HG03196 (cell line): Measurements from ENCODE around the gene GTF3C1.
"Not testable (repeated sequence)": the region's sequence is repeated elsewhere in the genome, so short reads cannot be mapped to it uniquely, and the experiment has no call there.

Experiments used
- ATAC-seq: cut with Tn5 transposase; IDR thresholded peaks from one replicate; pipeline ENCODE4 v1.9.1; 2021; ENCODE audit not compliant: unreplicated experiment

GTF3C1 gene

GRCh38 chr16:27448532-27449433 is 100.9 kb downstream of the GTF3C1 start:
- ATAC-seq = no peak

DNA sequence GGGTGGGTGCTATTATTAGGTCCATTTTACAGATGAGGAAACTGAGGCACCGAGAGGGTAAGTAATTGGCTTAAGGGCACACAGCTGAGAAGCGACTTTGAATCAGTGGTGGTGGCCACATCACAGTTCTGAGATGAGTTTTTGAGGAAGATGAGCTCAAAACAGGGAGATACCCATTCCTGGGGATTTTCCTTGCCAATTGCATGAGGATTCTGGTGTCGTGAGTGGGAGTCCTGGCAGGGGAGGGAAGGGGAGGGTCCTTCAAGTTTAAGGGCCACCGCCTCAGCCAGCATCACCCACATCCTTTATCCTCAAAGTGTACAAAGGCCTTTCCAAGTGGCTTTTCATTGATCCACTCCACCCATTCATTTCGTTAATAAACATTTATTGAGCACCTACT is 102.4 kb downstream of the GTF3C1 start:
- ATAC-seq = no peak

- no peak for ATAC-seq
Measured at GRCh38 chr16:27446721-27447120, 103.0 kb downstream of the GTF3C1 start.

DNA sequence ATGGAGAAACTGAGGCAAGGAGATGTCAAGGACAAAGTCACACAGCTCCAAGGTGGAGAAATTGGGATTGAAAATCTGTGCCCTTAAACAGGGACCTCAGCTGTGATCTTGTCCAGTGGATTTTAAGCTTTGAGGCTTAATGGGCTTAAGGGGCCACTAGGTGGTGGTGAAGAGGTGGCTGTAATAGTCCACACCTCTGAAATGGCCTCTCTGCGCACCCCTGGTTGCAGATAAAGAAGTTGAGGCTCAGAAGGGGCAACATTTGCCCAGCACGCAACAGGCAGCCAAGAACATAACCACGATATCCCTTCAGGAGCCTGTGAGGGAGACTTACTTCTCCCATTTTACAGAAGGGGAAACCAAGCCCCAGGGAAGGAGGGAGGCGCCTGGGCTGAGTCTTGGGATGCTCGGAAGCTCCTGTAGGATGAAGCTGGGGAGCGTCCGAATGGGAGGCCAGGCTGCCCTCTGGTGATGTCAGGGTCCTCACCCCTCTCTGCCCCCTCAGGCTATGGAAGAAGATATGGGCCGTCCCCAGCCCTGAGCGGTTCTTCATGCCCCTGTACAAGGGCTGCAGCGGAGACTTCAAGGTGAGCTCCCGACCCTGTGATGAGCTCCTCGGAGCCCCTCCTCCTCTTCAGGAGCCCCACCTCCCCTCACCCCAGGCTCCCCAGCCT is 104.1 kb downstream of the GTF3C1 start:
- no peak for ATAC-seq

GRCh38 chr16:27444470-27444869 is 105.2 kb downstream of the GTF3C1 start:
- ATAC-seq = no peak

- no peak for ATAC-seq
Measured at GRCh38 chr16:27444015-27444414, 105.7 kb downstream of the GTF3C1 start.

DNA sequence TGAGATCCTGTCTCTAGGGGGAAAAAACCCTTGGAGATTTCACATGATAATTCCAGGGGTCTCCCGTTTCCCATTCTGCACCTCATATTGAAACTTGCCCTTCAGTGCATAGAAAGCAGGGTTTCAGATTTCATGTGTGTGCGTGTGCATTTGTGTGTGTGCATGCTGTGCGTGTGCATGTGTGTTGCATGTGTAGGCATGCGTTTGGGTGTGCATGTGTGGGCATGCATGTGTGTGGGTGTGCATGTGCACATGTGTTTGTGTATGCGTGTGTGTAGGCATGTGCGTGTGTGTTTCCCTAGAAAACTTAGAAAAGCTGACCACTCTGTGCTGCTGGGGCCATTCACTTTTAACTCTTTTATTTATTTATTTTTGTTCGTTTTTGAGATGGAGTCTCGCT is 107.7 kb downstream of the GTF3C1 start:
- no peak for ATAC-seq

GRCh38 chr16:27441276-27441675 is 108.4 kb downstream of the GTF3C1 start:
- ATAC-seq = no peak

DNA sequence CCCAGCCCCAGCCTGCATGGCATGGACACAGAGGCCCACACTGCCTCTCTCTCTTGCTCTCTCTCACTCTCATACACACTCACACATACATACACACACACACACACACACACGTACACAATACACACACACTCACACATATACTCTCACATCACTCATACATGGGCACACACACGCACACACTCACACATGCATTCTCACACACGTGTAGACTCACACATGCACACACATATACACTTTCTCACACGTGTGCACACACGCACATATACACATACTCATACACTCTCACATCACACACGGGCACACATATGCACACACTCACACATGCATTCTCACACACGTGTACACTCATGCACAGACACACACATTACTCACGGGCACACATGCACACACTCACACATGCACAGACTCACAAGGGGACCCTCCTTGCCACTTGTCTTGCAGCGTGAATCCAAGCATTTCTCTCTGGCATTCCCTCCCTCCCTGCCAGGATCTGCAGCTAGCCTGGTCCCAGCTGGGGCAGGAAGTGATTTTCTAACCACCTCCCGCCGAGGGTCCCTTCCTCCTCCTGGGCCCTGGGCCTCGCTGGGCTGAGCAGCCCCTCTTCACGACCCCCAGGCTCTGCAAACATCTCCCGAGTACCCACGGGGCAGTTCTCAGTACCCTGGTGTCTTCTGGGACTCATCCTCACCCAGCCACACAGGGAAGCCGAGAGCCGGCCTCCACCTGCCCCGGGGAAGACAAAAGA is 110.3 kb downstream of the GTF3C1 start:
- no peak for ATAC-seq

DNA sequence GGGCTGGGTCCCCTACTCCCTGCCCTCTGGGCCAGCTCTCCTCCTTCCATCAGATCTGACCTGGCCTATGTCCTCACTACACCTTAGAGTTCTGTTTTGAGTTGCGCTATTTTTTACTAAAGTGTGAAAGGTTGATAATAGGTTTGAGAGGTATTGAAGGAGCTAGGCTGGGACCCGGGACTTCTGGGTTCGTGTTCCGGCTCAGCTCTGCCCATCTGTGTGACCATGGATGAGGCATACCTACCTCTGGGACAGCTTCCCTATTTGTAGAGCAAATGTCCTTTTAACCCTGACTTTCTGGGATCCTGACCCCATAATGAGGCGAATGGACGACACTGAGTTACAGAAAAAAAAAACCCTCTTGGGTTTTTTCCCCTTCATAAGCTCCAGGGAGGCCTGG is 111.8 kb downstream of the GTF3C1 start:
- no peak for ATAC-seq

- ATAC-seq = no peak
Measured at GRCh38 chr16:27436921-27437650, 112.6 kb downstream of the GTF3C1 start.

GRCh38 chr16:27436065-27436464 is 113.6 kb downstream of the GTF3C1 start:
- no peak for ATAC-seq

- ATAC-seq = not testable (repeated sequence)
Measured at GRCh38 chr16:27435146-27435545, 114.6 kb downstream of the GTF3C1 start.

DNA sequence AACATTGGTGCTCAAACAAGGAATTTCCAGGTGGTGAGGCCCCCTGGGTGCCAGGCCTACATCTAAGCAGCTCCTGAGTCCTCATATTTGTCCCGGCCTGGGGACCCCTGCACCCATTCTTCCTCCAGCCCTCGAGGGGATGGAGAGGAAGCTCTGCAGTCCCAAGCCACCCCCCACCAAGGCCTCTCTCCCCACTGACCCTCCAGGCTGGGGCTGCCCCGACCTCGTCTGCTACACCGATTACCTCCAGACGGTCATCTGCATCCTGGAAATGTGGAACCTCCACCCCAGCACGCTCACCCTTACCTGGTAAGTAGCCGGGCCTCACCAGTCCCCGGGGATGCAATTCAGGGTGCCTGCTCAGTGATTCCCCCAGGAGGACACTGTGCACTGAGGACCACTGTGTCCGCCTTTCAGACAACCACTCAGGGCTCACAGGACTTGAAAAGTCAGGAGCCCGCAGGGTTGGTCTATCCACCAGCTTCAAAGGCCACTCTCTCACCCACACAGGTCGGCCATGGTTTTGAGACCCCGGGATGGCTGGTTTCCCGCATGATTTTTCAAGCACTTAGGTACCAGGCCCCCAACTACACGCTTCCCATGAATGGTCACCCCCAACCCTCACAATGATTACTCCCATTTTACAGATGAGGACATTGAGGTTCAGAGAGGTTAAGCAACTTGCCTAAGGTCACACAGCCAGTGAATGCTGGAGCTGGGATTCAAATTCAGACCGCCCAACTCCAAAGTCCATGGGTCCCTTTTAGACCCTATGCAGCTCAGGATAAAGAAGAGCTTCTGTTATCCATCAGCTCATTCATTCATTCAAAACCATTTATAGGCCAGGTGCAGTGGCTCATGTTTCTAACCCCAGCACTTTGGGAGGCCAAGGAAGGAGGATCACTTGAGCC is 115.3 kb downstream of the GTF3C1 start:
- ATAC-seq = no peak

DNA sequence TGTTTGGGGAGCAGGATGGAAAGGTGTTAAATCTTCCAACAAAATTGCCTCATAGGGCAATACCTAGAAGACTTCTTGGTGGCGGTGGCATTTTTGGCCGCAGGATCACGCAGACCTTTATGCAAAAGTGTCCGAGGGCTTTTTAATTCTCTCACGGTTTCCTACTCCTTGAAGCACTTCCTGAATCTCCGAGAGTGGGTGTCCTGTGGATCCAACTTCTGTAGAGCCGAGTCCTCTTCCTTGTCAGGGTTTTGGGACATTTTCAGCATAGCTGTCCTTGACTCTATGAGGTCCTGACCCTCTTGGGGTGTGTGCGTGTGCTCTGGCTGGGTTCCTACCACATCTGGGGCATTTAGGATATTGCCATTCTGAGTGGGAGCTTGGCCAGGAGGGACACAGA is 116.1 kb downstream of the GTF3C1 start:
- no peak for ATAC-seq

DNA sequence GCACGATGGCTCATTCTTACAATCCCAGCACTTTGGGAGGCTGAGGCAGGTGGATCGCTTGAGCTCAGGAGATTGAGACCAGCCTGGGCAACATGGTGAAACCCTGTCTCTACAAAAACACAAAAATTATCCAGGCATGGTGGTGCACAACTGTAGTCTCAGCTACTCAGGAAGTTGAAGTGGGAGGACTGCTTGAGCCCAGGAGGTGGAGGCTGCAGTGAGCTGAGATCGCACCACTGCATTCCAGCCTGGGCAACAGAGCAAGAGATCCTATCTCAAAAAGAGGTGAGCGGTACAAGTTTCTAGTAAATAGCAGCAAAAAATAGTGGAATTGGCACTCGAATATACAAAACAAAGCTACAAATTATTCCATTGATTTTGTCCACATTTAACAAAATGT is 116.5 kb downstream of the GTF3C1 start:
- ATAC-seq = not testable (repeated sequence)

GRCh38 chr16:27432558-27432957 is 117.2 kb downstream of the GTF3C1 start:
- no peak for ATAC-seq

DNA sequence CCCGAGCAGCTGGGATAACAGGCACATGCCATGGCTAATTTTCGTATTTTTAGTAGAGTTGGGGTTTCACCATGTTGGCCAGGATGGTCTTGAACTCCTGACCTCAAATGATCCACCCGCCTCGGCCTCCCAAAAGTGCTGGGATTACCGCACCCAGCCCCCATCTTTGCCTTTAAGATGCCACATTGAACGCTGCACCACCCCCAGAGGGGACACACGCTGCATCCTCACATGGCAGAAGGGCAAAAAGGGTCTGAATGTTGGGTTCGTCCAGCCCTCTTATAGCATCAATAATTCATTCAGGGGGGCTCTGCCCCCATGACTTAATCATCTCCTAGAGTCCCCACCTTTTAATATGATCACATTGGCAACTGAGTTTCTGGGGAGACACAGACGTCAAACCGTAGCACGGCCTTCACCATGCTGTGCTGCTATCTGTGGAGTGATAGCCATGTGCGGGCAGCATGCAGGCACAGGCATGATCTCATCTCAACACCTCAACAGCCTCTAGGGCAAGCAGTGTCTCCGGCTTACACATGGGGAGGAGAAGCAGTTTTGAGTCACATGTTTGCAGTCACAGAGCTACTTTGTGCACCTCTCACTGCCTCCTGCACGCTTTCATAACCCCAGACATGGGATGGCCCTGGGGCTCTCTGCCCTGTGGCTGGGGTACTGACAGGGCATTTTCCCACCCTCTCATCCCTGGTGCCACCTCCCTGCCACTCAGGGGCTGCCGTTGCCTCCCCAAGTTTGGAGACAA is 117.8 kb downstream of the GTF3C1 start:
- no peak for ATAC-seq

- ATAC-seq = no peak
Measured at GRCh38 chr16:27430923-27431484, 118.7 kb downstream of the GTF3C1 start.
